Measurements from ENCODE around the gene MARCHF2.

MARCHF2 gene

DNA sequence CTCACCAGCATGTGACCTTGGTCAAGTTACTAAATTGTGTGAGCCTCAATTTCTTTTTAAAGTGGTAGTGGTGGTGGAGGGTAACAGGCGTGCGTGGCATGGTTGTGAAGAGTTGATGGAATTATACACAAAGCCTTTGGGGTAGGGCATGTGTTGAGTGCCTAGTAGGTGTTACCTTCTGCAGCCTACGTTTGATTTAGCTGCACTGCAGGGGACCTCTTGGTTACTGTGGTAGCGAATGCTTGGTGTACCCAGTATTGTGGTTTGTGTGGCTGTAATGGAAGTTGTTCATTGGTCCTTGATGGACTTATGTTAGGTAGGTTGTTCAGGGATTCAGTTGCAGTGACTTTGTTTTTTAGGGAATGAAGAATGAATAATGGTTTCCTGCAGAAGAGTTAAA lies 64.8 kb downstream of the MARCHF2 start:
- TF ChIP-seq POLR2AphosphoS5 (IDR thresholded peaks at IDR 0.05; ENCODE audit: low read depth, low read length): no peak
- no peak for TF ChIP-seq POLR2A (IDR thresholded peaks at IDR 0.05; ENCODE audit: low read depth, low read length)
- no peak for TF ChIP-seq TAF1 (IDR thresholded peaks at IDR 0.05; ENCODE audit: borderline replicate concordance, low read depth, low read length)
- peak; percentile 21 for FAIRE-seq
- no peak for DNase-seq (ENCODE audit: insufficient read length)

DNA sequence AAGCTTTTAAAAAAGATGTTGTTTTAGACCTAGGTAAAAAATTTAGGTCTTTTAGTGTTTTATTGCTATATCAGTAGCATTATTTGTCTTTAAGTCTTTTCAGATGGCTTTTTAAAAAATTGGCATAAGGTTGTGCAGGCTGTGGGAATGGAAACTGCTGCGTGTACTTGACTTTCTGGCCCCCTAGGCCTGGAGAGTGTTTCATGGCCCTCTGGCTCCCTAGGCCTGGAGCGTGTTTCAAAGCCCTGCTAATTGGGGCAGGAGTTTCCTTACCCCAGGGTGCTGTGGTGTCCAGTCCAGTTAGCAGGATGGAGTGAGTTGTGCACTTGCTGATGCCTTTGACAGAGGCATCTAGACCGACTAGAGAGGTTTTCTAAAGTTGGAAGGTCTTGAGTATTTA lies 65.5 kb downstream of the MARCHF2 start:
- TF ChIP-seq POLR2AphosphoS5 (IDR thresholded peaks at IDR 0.05; ENCODE audit: low read depth, low read length) (no peak), POLR2A (IDR thresholded peaks at IDR 0.05; ENCODE audit: low read depth, low read length) (no peak), TAF1 (IDR thresholded peaks at IDR 0.05; ENCODE audit: borderline replicate concordance, low read depth, low read length) (no peak)
- DNase-seq (ENCODE audit: insufficient read length) (no peak), FAIRE-seq (no peak)

GRCh38 chr19:8481201-8481600 lies 68.1 kb downstream of the MARCHF2 start:
- DNase-seq (ENCODE audit: insufficient read length): no peak
- no peak for TF ChIP-seq TAF1 (IDR thresholded peaks at IDR 0.05; ENCODE audit: borderline replicate concordance, low read depth, low read length)
- TF ChIP-seq POLR2A (IDR thresholded peaks at IDR 0.05; ENCODE audit: low read depth, low read length): no peak
- no peak for TF ChIP-seq POLR2AphosphoS5 (IDR thresholded peaks at IDR 0.05; ENCODE audit: low read depth, low read length)
- no peak for FAIRE-seq

DNA sequence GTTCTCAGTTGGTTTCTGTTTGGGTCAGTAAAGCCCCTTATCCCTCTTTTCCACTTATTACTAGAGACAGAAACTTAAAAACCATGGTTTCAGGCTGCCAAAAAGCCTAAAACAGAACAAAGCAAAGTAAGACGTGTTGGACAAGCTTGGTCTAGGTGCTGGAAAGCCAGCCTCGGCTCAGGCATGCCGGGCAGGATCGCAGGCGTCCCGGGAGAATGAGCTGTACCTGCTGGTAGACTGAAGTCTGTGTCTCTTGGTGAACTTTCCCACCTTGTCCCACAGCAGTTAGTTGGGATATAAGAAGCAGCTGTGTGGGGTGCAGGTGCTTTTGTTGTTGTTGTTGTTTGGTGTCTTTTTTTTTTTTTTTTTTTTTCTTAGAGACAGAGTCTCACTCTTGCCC lies 68.5 kb downstream of the MARCHF2 start:
- TF ChIP-seq TAF1 (IDR thresholded peaks at IDR 0.05; ENCODE audit: borderline replicate concordance, low read depth, low read length) (no peak), POLR2A (IDR thresholded peaks at IDR 0.05; ENCODE audit: low read depth, low read length) (no peak), POLR2AphosphoS5 (IDR thresholded peaks at IDR 0.05; ENCODE audit: low read depth, low read length) (no peak)
- FAIRE-seq: no peak
- no peak for DNase-seq (ENCODE audit: insufficient read length)

GRCh38 chr19:8482696-8483095 lies 69.6 kb downstream of the MARCHF2 start:
- FAIRE-seq (no peak), DNase-seq (ENCODE audit: insufficient read length) (no peak)
- TF ChIP-seq POLR2A (IDR thresholded peaks at IDR 0.05; ENCODE audit: low read depth, low read length): no peak
- no peak for TF ChIP-seq POLR2AphosphoS5 (IDR thresholded peaks at IDR 0.05; ENCODE audit: low read depth, low read length)
- no peak for TF ChIP-seq TAF1 (IDR thresholded peaks at IDR 0.05; ENCODE audit: borderline replicate concordance, low read depth, low read length)

- no peak for DNase-seq (ENCODE audit: insufficient read length)
- no peak for FAIRE-seq
- TF ChIP-seq POLR2A (IDR thresholded peaks at IDR 0.05; ENCODE audit: low read depth, low read length): no peak
- TF ChIP-seq TAF1 (IDR thresholded peaks at IDR 0.05; ENCODE audit: borderline replicate concordance, low read depth, low read length): no peak
- no peak for TF ChIP-seq POLR2AphosphoS5 (IDR thresholded peaks at IDR 0.05; ENCODE audit: low read depth, low read length)
Observed at GRCh38 chr19:8483165-8483564, 70.1 kb downstream of the MARCHF2 start.

DNA sequence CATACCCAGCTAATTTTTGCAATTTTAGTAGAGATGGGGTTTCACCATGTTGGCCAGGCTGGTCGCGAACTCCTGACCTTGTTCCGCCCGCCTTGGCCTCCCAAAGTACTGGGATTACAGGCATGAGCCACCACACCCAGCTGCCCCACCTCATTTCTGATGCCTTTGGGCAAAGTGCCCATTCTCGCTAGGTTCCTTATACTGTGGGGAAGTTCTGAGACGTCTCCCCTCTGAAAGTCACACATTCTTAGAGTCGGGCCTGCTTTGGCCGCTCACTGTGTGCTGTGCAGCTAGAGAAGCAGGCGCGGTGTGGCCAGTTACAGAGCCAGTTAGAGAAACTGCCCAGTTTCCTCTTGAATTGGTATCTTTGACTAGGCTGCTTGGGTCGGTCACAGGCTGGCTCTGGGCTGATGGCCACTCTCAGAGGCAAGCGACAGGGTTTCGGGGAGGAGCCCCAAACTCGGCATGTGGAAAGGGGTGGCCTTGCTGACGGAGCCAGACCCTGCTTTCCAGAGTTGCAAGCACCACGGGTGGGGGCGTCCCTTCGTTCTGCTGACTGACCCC lies 71.3 kb downstream of the MARCHF2 start:
- FAIRE-seq (no peak), DNase-seq (ENCODE audit: insufficient read length) (no peak)
- no peak for TF ChIP-seq TAF1 (IDR thresholded peaks at IDR 0.05; ENCODE audit: borderline replicate concordance, low read depth, low read length)
- TF ChIP-seq POLR2A (IDR thresholded peaks at IDR 0.05; ENCODE audit: low read depth, low read length): no peak
- TF ChIP-seq POLR2AphosphoS5 (IDR thresholded peaks at IDR 0.05; ENCODE audit: low read depth, low read length): no peak

DNA sequence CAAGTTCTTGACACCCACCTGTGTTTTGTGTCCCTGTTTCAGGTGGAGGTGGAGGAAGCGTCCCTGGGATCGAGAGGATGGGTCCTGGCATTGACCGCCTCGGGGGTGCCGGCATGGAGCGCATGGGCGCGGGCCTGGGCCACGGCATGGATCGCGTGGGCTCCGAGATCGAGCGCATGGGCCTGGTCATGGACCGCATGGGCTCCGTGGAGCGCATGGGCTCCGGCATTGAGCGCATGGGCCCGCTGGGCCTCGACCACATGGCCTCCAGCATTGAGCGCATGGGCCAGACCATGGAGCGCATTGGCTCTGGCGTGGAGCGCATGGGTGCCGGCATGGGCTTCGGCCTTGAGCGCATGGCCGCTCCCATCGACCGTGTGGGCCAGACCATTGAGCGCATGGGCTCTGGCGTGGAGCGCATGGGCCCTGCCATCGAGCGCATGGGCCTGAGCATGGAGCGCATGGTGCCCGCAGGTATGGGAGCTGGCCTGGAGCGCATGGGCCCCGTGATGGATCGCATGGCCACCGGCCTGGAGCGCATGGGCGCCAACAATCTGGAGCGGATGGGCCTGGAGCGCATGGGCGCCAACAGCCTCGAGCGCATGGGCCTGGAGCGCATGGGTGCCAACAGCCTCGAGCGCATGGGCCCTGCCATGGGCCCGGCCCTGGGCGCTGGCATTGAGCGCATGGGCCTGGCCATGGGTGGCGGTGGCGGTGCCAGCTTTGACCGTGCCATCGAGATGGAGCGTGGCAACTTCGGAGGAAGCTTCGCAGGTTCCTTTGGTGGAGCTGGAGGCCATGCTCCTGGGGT lies 72.7 kb downstream of the MARCHF2 start:
- TF ChIP-seq POLR2AphosphoS5 (IDR thresholded peaks at IDR 0.05; ENCODE audit: low read depth, low read length) (no peak), TAF1 (IDR thresholded peaks at IDR 0.05; ENCODE audit: borderline replicate concordance, low read depth, low read length) (no peak), POLR2A (IDR thresholded peaks at IDR 0.05; ENCODE audit: low read depth, low read length) (no peak; the same call in 1 of the 2 replicates)
- FAIRE-seq (no peak), DNase-seq (ENCODE audit: insufficient read length) (no peak)

DNA sequence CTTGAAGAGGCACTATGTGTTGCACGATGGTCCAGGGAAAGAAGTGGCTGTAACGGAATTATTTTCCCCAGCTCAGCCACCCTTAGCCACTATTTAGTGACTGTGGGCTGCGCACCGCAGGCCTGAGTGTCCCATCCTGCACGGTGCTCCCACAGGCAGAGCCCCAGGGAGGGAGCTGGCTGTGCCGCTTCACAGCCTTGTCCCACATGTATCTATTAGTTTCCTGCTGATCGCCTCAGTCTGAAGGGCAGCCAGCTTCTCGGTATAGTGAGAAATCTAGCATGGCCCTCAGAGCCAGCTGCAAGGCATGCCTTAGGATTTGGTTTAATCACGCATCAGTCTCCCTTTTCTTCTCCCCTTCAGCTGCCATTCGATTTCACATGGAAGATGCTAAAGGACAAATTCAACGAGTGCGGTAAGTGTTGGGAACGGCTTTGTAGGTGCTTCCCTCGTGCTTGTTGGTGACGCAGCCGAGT lies 73.6 kb downstream of the MARCHF2 start:
- no peak for TF ChIP-seq POLR2AphosphoS5 (IDR thresholded peaks at IDR 0.05; ENCODE audit: low read depth, low read length)
- TF ChIP-seq POLR2A (IDR thresholded peaks at IDR 0.05; ENCODE audit: low read depth, low read length): 0 out of 2 replicates have a peak, but pooled peaks have one; percentile 13
- DNase-seq (ENCODE audit: insufficient read length): no peak
- no peak for FAIRE-seq

DNA sequence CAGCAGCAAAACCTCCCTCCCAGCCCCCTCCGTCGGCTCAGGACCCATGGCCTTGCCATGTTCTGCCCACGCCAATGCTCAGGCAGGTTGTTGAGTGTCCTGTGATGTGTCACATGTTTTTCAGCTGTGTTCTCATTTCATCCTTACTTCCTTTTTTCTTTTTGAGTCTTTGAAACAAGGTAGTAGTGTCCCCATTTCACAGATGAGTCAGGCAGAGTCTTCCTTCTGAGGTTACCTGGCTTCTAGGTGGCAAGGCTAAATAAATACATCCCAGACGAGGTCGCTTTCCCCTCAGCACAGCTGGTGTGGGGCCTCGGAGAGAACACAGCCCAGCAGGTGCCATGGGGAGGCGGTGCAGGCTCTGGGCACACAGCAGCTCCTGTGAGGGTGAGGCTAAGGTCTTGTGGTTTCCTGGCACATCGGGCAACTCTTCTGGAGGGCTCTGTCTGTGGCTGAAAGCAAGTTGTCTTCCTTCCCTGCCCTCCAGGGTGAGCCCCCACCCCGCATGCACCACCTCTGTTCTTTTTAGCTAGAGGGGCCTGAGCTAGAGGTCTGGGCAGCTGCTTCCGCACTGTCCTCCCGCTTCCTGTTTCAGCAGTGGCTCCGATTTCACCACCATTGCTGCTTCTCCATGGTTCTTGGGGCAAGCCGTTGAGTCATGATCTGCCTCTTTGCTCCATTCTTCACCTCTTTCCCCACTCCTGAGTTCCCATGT lies 74.2 kb downstream of the MARCHF2 start:
- no peak for FAIRE-seq
- TF ChIP-seq TAF1 (IDR thresholded peaks at IDR 0.05; ENCODE audit: borderline replicate concordance, low read depth, low read length) (no peak), POLR2A (IDR thresholded peaks at IDR 0.05; ENCODE audit: low read depth, low read length) (no peak), POLR2AphosphoS5 (IDR thresholded peaks at IDR 0.05; ENCODE audit: low read depth, low read length) (no peak)
- DNase-seq (ENCODE audit: insufficient read length): no peak

GRCh38 chr19:8488365-8488764 lies 75.3 kb downstream of the MARCHF2 start:
- TF ChIP-seq POLR2A (IDR thresholded peaks at IDR 0.05; ENCODE audit: low read depth, low read length) (no peak), POLR2AphosphoS5 (IDR thresholded peaks at IDR 0.05; ENCODE audit: low read depth, low read length) (no peak), TAF1 (IDR thresholded peaks at IDR 0.05; ENCODE audit: borderline replicate concordance, low read depth, low read length) (no peak)
- FAIRE-seq (no peak), DNase-seq (ENCODE audit: insufficient read length) (no peak)
